H1 (cell line): Measurements from ENCODE around the gene PHACTR2. TPM values are rescaled to one million over a fixed set of nuclear protein-coding genes. Genes with fewer than 3 reads are reported as not detected.

Source experiments
- CTCF ChIA-PET: fragments of 300-600 bp; sonication (Branson Sonifier 250); formaldehyde crosslinking; loops from one replicate; lab custom pipeline; 2021; ENCODE audit not compliant: partially characterized antibody; lab: Charles Lee
- POLR2A ChIA-PET: fragments of 300-600 bp; sonication (Branson Sonifier 250); formaldehyde crosslinking; loops from one replicate; lab custom pipeline; 2021; ENCODE audit warnings: inconsistent platforms; ENCODE audit not compliant: partially characterized antibody; lab: Charles Lee
- DNase-seq, 2 experiments: peaks; one replicate each; pipeline versions ENCODE4 v3.0.0 to v3.0.0-alpha.2; 2010 to 2022; ENCODE audit warnings: low spot score in 2 of 2, low read depth in 1 of 2, mixed read lengths in 1 of 2
- FAIRE-seq: peaks from 2 replicates; lab custom pipeline; 2011; peaks lifted over from hg19 to GRCh38; lab: Jason Lieb, UNC
- H2AFZ ChIP-seq: 2 replicates; pipeline ENCODE4 v1.8.1; 2012; ENCODE audit warnings: low read length, inconsistent platforms
- H2AK5ac ChIP-seq: 2 replicates; pipeline ENCODE4 v1.6.1; 2013; ENCODE audit warnings: low read depth, low read length
- H2BK120ac ChIP-seq: replicated peaks from 2 replicates; pipeline ENCODE3; 2013; ENCODE audit warnings: low read depth, low read length, inconsistent platforms
- H2BK12ac ChIP-seq: 2 replicates; pipeline ENCODE4 v1.6.1; 2013; ENCODE audit warnings: low read depth, low read length
- H2BK15ac ChIP-seq: 2 replicates; pipeline ENCODE4 v1.6.1; 2013; ENCODE audit warnings: low read length
- H2BK20ac ChIP-seq: 2 replicates; pipeline ENCODE4 v1.6.1; 2013; ENCODE audit warnings: low read length
- H2BK5ac ChIP-seq: 2 replicates; pipeline ENCODE4 v1.6.1; 2013; ENCODE audit warnings: low read depth, low read length
- H3K14ac ChIP-seq: 2 replicates; pipeline ENCODE4 v1.6.1; 2013; ENCODE audit warnings: inconsistent platforms; ENCODE audit not compliant: insufficient read length
- H3K18ac ChIP-seq: 2 replicates; pipeline ENCODE4 v1.6.1; 2013; ENCODE audit warnings: low read length; ENCODE audit errors: extremely low read depth
- H3K23ac ChIP-seq: 2 replicates; pipeline ENCODE4 v1.6.1; 2013; ENCODE audit warnings: inconsistent platforms; ENCODE audit not compliant: insufficient read length
- H3K23me2 ChIP-seq: 2 replicates; pipeline ENCODE4 v1.6.1; 2013; ENCODE audit warnings: low read depth, low read length
- H3K27ac ChIP-seq: 2 replicates; pipeline ENCODE4 v1.6.1; 2011; ENCODE audit warnings: low read depth, low read length, inconsistent platforms
- H3K27me3 ChIP-seq, 4 experiments: replicated peaks in 1 of 4; 1 replicate in 1 of 4; 2 replicates in 3 of 4; pipeline versions ENCODE4 v1.6.1 to v1.8.1; 2011 to 2013; ENCODE audit warnings: low read length in 3 of 4, mild to moderate bottlenecking in 3 of 4, inconsistent platforms in 2 of 4, mixed read lengths in 2 of 4, moderate library complexity in 1 of 4; ENCODE audit not compliant: control insufficient read depth in 3 of 4, insufficient read depth in 3 of 4; ENCODE audit errors: extremely low read depth in 1 of 4
- H3K36me3 ChIP-seq, 4 experiments: 2 replicates each; pipeline versions ENCODE4 v1.6.1 to v1.8.1; 2011 to 2013; ENCODE audit warnings: mild to moderate bottlenecking in 4 of 4, low read length in 3 of 4, moderate library complexity in 2 of 4, control low read depth in 1 of 4, inconsistent platforms in 1 of 4; ENCODE audit not compliant: insufficient read depth in 4 of 4, control insufficient read depth in 2 of 4
- H3K4ac ChIP-seq: replicated peaks from 2 replicates; pipeline ENCODE3; 2013; ENCODE audit warnings: low read length, low read depth, mixed read lengths, inconsistent platforms; ENCODE audit not compliant: insufficient read length
- H3K4me1 ChIP-seq, 4 experiments: replicated peaks in 1 of 4; 1 replicate in 1 of 4; 2 replicates in 3 of 4; pipeline versions ENCODE4 v1.6.1 to v1.8.1; 2011 to 2013; ENCODE audit warnings: low read length in 3 of 4, inconsistent platforms in 2 of 4, mixed read lengths in 1 of 4; ENCODE audit not compliant: insufficient read depth in 4 of 4, control insufficient read depth in 3 of 4
- H3K4me2 ChIP-seq, 2 experiments: 2 replicates each; pipeline versions ENCODE4 v1.6.1 to v1.8.1; 2011 to 2013; ENCODE audit warnings: low read depth in 2 of 2, low read length in 2 of 2, control low read depth in 1 of 2, inconsistent platforms in 1 of 2, mild to moderate bottlenecking in 1 of 2; ENCODE audit not compliant: insufficient read depth in 1 of 2
- H3K4me3 ChIP-seq, 4 experiments: fragments of 200-600, 300-600 bp in 1 of 4; sonication (generic), shearing (Covaris generic), sonication (Bioruptor Twin) in 1 of 4; 2 replicates each; pipeline versions ENCODE4 v1.5.1 to v1.8.1; 2011 to 2016; ENCODE audit warnings: low read length in 4 of 4, low read depth in 3 of 4, control low read depth in 2 of 4, inconsistent platforms in 2 of 4, mild to moderate bottlenecking in 2 of 4, mixed read lengths in 1 of 4, moderate library complexity in 1 of 4; ENCODE audit not compliant: insufficient read depth in 2 of 4; ENCODE audit errors: extremely low read depth in 1 of 4
- H3K56ac ChIP-seq: replicated peaks from 2 replicates; pipeline ENCODE3; 2013; ENCODE audit warnings: low read depth, mild to moderate bottlenecking, mixed read lengths, low read length, inconsistent platforms; ENCODE audit not compliant: insufficient read length
- H3K79me1 ChIP-seq: 2 replicates; pipeline ENCODE4 v1.6.1; 2013; ENCODE audit warnings: low read depth, low read length, control low read depth
- H3K79me2 ChIP-seq, 2 experiments: 2 replicates each; pipeline versions ENCODE4 v1.6.1 to v1.8.1; 2012 to 2013; ENCODE audit warnings: low read length in 2 of 2, mild to moderate bottlenecking in 2 of 2, inconsistent platforms in 1 of 2; ENCODE audit not compliant: insufficient read depth in 2 of 2, control insufficient read depth in 1 of 2
- H3K9ac ChIP-seq, 4 experiments: replicated peaks in 1 of 4; 1 replicate in 1 of 4; 2 replicates in 3 of 4; pipeline versions ENCODE4 v1.6.1 to v1.8.1; 2011 to 2013; ENCODE audit warnings: low read depth in 3 of 4, low read length in 3 of 4, control low read depth in 2 of 4, mild to moderate bottlenecking in 2 of 4, moderate library complexity in 2 of 4, inconsistent platforms in 1 of 4; ENCODE audit errors: extremely low read depth in 1 of 4
- H3K9me3 ChIP-seq, 2 experiments: 2 replicates each; pipeline versions ENCODE4 v1.6.1 to v1.8.1; 2012 to 2013; ENCODE audit warnings: mild to moderate bottlenecking in 2 of 2, moderate library complexity in 2 of 2, control low read depth in 1 of 2, inconsistent platforms in 1 of 2, low read depth in 1 of 2, low read length in 1 of 2, mixed read lengths in 1 of 2; ENCODE audit not compliant: insufficient read depth in 2 of 2
- H4K20me1 ChIP-seq, 2 experiments: replicated peaks in 1 of 2; 2 replicates each; pipeline versions ENCODE3 to v1.8.1; 2011 to 2013; ENCODE audit warnings: inconsistent platforms in 2 of 2, low read length in 2 of 2, mild to moderate bottlenecking in 1 of 2; ENCODE audit not compliant: insufficient read depth in 2 of 2, control insufficient read depth in 1 of 2
- H4K5ac ChIP-seq: 2 replicates; pipeline ENCODE4 v1.6.1; 2013; ENCODE audit warnings: low read length, low read depth, mixed read lengths, inconsistent platforms; ENCODE audit not compliant: insufficient read length
- H4K8ac ChIP-seq: 2 replicates; pipeline ENCODE4 v1.8.0; 2013; ENCODE audit warnings: mild to moderate bottlenecking, moderate library complexity, low read length, inconsistent platforms; ENCODE audit not compliant: insufficient read depth; ENCODE audit errors: extremely low read depth
- H4K91ac ChIP-seq: replicated peaks from 2 replicates; pipeline ENCODE3; 2013; ENCODE audit warnings: low read length, mixed read lengths, inconsistent platforms; ENCODE audit not compliant: insufficient read length
- RBBP5 ChIP-seq: IDR thresholded peaks from 2 replicates; pipeline ENCODE4 v1.7.1; 2012; ENCODE audit warnings: low read depth, mild to moderate bottlenecking, inconsistent platforms, low read length, moderate library complexity, borderline replicate concordance
- SIRT6 ChIP-seq: IDR thresholded peaks from one replicate; pipeline ENCODE4 v1.7.1; 2012; ENCODE audit warnings: low read length, inconsistent platforms
- YY1 ChIP-seq: IDR thresholded peaks from 2 replicates; pipeline ENCODE4 v1.6.1; 2011; ENCODE audit warnings: low read depth, mild to moderate bottlenecking, low read length
- WGBS, 2 experiments: shearing (Covaris generic) in 1 of 2; methylation state at CpG; one replicate each; pipeline versions ENCODE4 v1.1.6 to v1.1.7; 2013 to 2015; ENCODE audit warnings: low lambda C conversion rate in 2 of 2, mixed read lengths in 2 of 2, inconsistent platforms in 1 of 2, low coverage in 1 of 2, missing lambda C conversion rate in 1 of 2; ENCODE audit not compliant: insufficient replicate concordance in 2 of 2, insufficient coverage in 1 of 2, insufficient read length in 1 of 2; ENCODE audit errors: extremely low coverage in 1 of 2, missing lambda C conversion rate in 1 of 2; 5-methylcytosine and 5-hydroxymethylcytosine counted together
- polyA plus RNA-seq, 7 experiments: library from polyadenylated mRNA; depleted of rRNA in 3 of 7; stranded (reverse) in 5 of 7; unstranded in 2 of 7; fragments of >200 nt in 5 of 7; fragments of 200-250 nt in 2 of 7; gene quantifications; 1 replicate in 5 of 7; 2 replicates in 1 of 7; 4 replicates in 1 of 7; pipeline versions ENCODE4 v1.2.1 to v1.2.3, GENCODE V29; 2011 to 2013; ENCODE audit warnings: missing spikeins in 2 of 7, mixed read lengths in 2 of 7
- total RNA-seq: library from RNA; stranded (reverse); fragmentation: NEBNext Ultra II Directional; extraction: Animal tissue kit (Norgen Biotek cat#: 25700); gene quantifications from 2 replicates; pipeline ENCODE4 v1.2.1, GENCODE V29; 2021

The PHACTR2 gene
- total and polyA plus RNA-seq, 2 of the 8 experiments (the other 6 are each of a cell fraction or from before 2014, with no cell fraction given): 16.9 to 131 TPM

DNA sequence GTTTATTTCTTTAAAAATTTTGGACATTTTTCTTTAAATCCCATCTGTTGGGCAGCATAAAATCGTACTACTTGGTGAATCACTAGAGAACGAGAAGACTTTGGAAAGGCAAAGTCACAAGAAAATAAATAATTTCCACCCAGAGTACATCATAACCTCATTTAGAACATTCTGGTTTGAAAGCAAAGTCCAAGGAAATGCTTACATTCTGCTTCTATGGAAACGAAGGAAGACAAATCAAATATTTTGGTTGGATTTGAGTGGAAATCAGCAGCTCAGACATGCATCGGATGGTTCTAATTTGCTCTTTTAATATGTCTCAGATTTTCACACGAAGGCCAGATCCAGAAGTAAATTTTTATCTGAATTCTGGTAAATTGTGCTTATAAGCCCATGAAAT, 104.7 kb downstream of the PHACTR2 start:
- no peak overlapping the region for H3K4me3 ChIP-seq
- peaks cover 13 to 18% of the 10 kb centered on the region in 2 experiments; a peak in 3 of 4 replicates for H3K9me3 ChIP-seq
- no peaks in the 10 kb centered on the region for H3K4me1 ChIP-seq
- H3K23me2 ChIP-seq: peaks cover 2% of the 10 kb centered on the region; the same call in 1 of the 2 replicates
- no peak for FAIRE-seq
- no peak overlapping the region for H2BK20ac ChIP-seq
- H3K79me2 ChIP-seq: no peaks in the 10 kb centered on the region
- H3K23ac ChIP-seq: no peak overlapping the region
- H3K9ac ChIP-seq: no peak overlapping the region
- H2BK12ac ChIP-seq: no peak overlapping the region
- H4K5ac ChIP-seq: no peak overlapping the region
- no peak overlapping the region for H3K14ac ChIP-seq
- no peak for TF ChIP-seq SIRT6
- no peak for TF ChIP-seq YY1
- TF ChIP-seq RBBP5: no peak
- H2BK120ac ChIP-seq: no peak overlapping the region
- H2BK5ac ChIP-seq: no peak overlapping the region
- H4K8ac ChIP-seq: no peak overlapping the region
- ChIA-PET CTCF (interaction anchor here (1.1 kb wide), 1 partner anchor 159 kb away, joined by 3 read pairs; no protein-coding TSS in a partner anchor), POLR2A (no interaction called here)
- no peaks in the 10 kb centered on the region for H3K27me3 ChIP-seq
- H3K4me2 ChIP-seq: no peak overlapping the region
- H3K79me1 ChIP-seq: no peaks in the 10 kb centered on the region; the same call in 1 of the 2 replicates
- no peak overlapping the region for H3K56ac ChIP-seq
- H2AK5ac ChIP-seq: no peak overlapping the region
- no peaks in the 10 kb centered on the region for H4K20me1 ChIP-seq
- H2BK15ac ChIP-seq: no peak overlapping the region
- no peak for DNase-seq
- no peak overlapping the region for H3K4ac ChIP-seq
- H3K27ac ChIP-seq: no peak overlapping the region
- 94% methylated on average over 5 of the region's 5 CpGs; no CpG with 5 or more reads in 1 of the 2 experiments for WGBS, 2 experiments
- H4K91ac ChIP-seq: no peak overlapping the region
- H3K18ac ChIP-seq: no peak overlapping the region
- H3K36me3 ChIP-seq: peaks cover 7 to 62% (median 27%) of the 10 kb centered on the region in 4 experiments
- no peak overlapping the region for H2AFZ ChIP-seq
